Posterior cingulate gyrus (tissue), 11 donors: ENCODE data around the gene CHRDL1.
"Not testable (repeated sequence)": the region's sequence is repeated elsewhere in the genome, so short reads cannot be mapped to it uniquely, and the experiment has no call there.

Source experiments
- DNase-seq, 10 donors: peaks; one replicate each; pipeline versions ENCODE4 v3.0.0 to v3.0.0-alpha.2; 2020 to 2021; ENCODE audit warnings: mixed read lengths in 3 of 10
- intact Hi-C: fragments of 100-400 bp; cut with DNase I; formaldehyde crosslinking; loops from one replicate; pipeline ENCODE4 v1.15.1; 2023

Gene CHRDL1

GRCh38 chrX:110795645-110796406 lies at the start of gene CHRDL1:
Gene CHRDL1 (minus strand): TSS chrX:110795817. CDS start chrX:110792181, 3,636 bp downstream.
- intact Hi-C loops: no loop called here
- DNase-seq: peak in 9 of 10 donors; percentile 8 to 87 (median 21)

GRCh38 chrX:110836982-110837381 lies 41.4 kb upstream of the CHRDL1 start:
- intact Hi-C loops: no loop called here
- DNase-seq: no peak

- intact Hi-C loops: no loop called here
- no peak for DNase-seq
Measured at GRCh38 chrX:110836451-110836850, 40.8 kb upstream of the CHRDL1 start.

GRCh38 chrX:110836001-110836400 lies 40.4 kb upstream of the CHRDL1 start:
- no peak for DNase-seq
- intact Hi-C loops: no loop called here

DNA sequence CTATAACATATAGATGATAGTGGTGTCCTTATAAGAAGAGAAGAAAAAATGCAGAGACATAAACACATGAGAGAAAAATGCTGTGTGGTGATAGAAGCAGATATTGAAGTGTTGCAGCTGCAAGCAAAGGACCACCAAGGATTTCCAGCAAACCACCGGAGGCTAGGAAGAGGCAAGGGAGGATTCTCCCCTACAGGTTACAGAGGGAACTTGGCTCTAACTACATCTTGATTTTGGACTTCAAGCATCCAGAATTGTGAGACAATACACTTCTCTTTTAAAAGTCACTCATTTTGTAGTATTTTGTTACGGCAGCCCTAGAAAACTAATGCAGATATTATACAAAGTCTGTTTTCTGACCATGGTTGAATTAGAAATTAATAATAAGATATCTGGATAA lies 30.4 kb upstream of the CHRDL1 start:
- no peak for DNase-seq
- intact Hi-C loops: no loop called here

DNA sequence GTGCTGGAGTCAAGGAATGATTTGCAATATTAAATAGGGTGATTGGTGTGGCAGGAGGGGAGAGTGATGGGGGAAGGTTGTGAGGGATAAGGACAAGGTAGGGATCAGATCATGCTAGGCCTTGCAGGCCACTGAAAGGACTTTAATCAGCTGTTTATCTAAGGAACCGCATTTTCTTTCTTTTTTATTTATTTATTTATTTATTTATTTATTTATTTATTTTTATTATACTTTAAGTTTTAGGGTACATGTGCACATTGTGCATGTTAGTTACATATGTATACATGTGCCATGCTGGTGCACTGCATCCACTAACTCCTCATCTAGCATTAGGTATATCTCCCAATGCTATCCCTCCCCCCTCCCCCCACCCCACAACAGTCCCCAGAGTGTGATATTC lies 20.9 kb upstream of the CHRDL1 start:
- DNase-seq, intact Hi-C loops: not testable (repeated sequence)

DNA sequence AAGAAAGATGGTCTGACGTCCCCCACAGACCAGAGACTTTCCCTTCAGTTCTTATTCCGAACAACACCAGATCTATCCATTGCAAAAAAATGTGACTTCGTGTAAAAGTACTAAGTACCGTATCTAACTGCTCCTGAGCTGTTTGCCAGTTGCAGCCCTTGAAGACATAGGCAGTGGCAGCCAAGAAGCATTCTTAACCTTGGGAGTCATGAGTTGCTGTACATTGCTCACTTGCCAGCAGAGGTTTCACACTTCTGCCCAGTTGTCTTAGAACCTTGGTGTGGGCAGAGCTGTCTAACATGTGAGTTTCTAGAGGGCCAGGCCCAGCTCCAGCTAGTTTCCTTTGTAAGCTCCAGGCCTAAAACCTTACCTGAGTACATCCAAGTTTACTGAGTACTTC lies 10.5 kb upstream of the CHRDL1 start:
- intact Hi-C loops: no loop called here

DNA sequence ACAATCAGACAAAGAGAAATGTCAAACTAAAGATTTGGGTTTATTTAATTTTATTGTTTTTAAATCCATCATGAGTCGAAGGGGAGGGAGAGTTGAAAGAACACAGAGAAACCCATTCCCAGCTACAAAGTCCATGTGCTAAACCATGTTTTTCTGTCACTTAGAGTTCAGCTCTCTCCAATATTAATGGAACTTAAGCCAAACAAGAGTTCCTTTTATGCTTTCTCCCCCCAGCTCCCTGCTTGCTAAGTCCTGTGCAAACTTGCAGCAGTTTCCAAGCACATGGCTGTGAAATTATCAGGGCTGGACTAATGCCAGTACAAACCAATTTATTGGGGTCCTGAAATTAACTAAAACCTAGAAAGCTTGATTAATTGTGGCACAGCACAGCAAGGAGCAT lies 9.7 kb upstream of the CHRDL1 start:
- no peak for DNase-seq
- intact Hi-C loops: no loop called here

More for the DNA sequence above, 10.5 kb upstream of the CHRDL1 start:
- DNase-seq: no peak

DNA sequence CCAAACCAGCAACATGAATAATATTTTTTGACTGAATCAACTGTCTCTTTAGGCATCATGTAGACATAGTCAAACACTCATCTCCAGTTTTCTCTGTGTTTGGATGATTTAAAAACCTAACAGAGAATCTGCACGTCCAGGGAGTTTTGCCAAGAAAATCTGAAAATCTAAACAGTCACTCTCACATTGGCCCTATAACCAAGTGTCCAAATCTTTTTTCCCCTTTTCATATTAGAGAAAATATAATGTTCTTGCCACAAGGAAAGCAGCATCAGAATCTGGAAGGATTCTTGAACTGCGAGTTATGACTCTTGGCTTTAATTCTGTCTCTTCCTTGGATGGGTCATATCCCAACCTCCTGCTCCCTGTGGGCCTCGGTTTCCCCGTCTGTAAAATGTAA lies 8.8 kb upstream of the CHRDL1 start:
- intact Hi-C loops: no loop called here
- DNase-seq: no peak

GRCh38 chrX:110803506-110803905 lies 7.9 kb upstream of the CHRDL1 start:
- no peak for DNase-seq
- intact Hi-C loops: no loop called here

DNA sequence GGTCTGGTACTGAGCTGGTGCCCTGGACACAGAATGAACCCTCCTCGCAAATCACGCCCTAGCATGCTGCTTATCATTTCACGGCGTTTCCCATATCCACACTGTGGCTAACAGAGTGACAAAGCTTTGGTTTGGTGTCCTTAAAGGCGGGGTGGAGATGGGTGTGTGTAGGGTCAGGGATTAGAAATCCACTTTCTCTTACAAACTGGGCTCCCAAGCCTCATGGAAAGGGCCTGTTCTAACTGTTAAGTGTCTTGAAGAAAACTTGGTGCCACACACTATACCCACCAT lies 735 bp upstream of the CHRDL1 start:
- intact Hi-C loops: no loop called here
- DNase-seq: no peak

GRCh38 chrX:110794601-110795000 lies 1.0 kb downstream of the CHRDL1 start:
- no peak for DNase-seq
- intact Hi-C loops: no loop called here

- intact Hi-C loops: no loop called here
Measured at GRCh38 chrX:110791071-110791470, 4.5 kb downstream of the CHRDL1 start.

DNA sequence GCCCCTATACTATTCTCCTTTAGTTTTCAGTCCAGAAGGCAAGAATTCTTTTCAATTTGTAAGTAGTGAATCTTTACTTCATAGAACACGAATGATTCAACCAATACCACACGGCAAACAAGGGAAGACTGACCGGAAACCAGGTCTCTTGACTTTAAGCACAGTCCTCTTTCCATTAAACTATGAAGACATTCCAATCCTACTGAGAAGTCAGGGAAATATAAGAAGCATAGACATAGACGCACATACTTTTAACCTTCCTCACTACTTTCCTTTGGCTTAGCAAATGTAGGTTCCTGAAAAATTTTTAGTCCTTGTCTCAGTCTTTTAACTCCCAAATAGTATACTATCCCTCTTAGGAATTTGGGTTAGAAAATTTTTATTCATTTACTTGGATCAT lies 9.1 kb downstream of the CHRDL1 start:
- intact Hi-C loops: no loop called here
- DNase-seq: no peak

More at GRCh38 chrX:110791071-110791470, 4.5 kb downstream of the CHRDL1 start:
- DNase-seq: no peak

DNA sequence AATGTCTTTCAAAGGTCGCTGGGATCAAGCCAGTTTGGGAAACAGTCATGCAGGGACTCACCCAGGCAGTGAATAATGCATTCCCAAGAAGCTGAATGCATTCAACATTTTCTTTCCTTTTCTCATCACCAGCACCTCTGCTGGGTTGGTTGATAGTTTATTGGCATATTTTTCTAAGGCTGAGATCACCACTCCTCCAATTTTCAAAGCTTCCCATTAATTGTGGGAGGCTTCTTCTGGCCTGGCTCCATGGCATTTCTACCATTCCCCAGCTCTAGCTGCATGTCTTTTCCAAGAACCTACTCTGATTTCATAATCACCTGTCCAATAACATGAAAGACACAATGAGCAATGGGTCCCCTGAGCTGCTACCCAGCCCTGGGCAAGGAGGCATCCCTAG lies 35.8 kb downstream of the CHRDL1 start:
- DNase-seq: no peak
- intact Hi-C loops: no loop called here

DNA sequence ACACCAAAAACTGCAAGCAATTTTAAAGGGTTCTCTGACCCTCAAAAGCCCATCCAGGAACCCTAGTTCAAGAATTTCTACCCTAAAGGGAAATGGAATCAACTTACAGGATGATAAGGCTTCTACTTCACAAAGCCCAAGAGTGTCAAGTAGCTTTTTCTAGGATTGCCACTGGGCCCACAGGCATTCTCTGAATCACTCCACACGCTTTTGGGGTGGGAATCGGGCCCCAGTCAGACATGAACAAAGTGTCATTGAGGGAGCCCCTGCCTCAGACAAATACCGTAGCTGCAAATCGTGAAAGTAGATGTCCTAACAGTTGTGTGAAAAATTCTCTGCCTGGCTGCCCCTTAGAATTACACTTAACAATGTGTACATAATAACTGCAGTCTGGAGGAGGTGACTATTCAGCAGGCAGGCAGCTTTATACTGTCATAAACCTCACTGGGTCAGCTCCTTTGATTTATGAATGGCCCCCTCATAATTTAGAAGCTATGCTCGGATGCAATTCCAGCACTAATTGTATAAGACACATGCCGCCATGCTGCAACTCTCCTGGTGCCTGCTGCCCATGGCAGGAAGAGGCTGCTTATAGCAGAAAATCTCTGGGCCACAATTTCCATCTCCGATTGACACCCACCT lies 36.7 kb downstream of the CHRDL1 start:
- DNase-seq: no peak
- intact Hi-C loops: no loop called here

GRCh38 chrX:110755611-110756010 lies 40.0 kb downstream of the CHRDL1 start:
- no peak for DNase-seq
- intact Hi-C loops: no loop called here

GRCh38 chrX:110755061-110755460 lies 40.6 kb downstream of the CHRDL1 start:
- intact Hi-C loops: no loop called here
- DNase-seq: no peak

DNA sequence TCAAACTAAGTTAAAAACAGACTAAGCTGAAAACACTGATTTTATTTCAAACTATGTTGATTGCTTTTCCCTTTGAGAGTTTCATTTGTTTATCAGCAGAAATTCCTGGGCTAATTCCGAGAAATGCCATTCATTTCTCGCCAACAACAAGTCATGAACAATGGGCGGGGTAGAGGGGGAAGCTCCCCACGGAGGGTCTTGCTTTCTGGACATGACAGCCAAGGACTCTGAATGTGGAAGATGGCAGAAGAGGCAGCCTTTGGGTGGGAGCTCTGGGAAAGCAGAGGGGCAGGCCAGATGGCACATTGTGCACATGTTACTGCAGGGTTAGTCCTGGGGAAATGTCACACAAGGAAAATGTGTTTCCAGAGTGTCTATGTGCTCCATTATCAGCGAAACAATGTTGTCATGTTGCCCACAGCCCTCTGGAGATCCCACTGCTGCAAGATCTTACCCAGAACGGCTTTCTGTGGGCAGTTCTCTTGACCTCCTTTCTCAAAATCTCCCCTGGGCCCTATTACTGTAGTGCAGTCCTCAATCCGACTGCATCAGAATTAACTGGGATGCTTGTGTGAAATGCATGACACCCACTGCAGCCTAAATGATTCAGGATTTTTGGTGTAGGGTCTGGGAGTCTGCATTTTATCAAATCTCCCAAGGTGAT lies 45.0 kb downstream of the CHRDL1 start:
- no peak for DNase-seq
- intact Hi-C loops: no loop called here

- no peak for DNase-seq
- intact Hi-C loops: no loop called here
Measured at GRCh38 chrX:110748256-110748806, 47.3 kb downstream of the CHRDL1 start.

GRCh38 chrX:110746014-110746413 lies 49.6 kb downstream of the CHRDL1 start:
- intact Hi-C loops: no loop called here
- DNase-seq: no peak

DNA sequence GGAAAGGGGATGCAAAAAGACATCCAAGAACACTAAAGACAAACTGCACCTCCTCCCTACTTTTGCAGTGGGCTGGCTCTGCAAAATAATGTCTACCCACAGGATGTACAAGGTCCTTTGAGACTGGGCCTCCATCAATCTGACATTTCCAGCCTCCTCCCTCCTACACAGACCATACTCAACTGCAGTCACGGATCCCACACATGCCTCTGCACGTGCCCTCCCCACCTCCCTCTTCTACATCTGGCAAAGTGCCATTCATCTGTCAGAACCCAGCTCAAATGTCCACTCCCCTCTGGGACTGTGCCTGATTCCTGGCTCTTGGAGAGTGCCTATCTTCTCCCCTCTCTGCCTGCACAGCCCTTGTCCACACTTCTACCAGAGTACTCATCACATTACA lies 50.3 kb downstream of the CHRDL1 start:
- DNase-seq: no peak
- intact Hi-C loops: no loop called here
